ENCODE measurements around the gene BBX.

- TF ChIP-seq EP300 (IDR thresholded peaks at IDR 0.05) (no peak), CTCF (IDR thresholded peaks at IDR 0.05) (no peak), POLR2A (IDR thresholded peaks at IDR 0.05) (no peak)
These were observed 325.7 kb downstream of the BBX start for GRCh38 chr3:107848351-107848915.
